ENCODE measurements around the gene KATNAL1. TPM values are rescaled to one million over a fixed set of nuclear protein-coding genes. Genes with fewer than 3 reads are reported as not detected.

The KATNAL1 gene
- total RNA-seq, 4 donors from 2014 or later = 3.1 to 15.2 (median 4.2) TPM

GRCh38 chr13:30318026-30318425 is 10.7 kb upstream of the KATNAL1 start:
- intact Hi-C loops (cut with DNase I; ENCODE audit: low total_unique reads) = no loop called here
- no peak for DNase-seq (ENCODE audit: low spot score in 2 of 2)
- TF ChIP-seq POLR2A (IDR thresholded peaks at IDR 0.05) = no peak
- TF ChIP-seq, protein P1, sequence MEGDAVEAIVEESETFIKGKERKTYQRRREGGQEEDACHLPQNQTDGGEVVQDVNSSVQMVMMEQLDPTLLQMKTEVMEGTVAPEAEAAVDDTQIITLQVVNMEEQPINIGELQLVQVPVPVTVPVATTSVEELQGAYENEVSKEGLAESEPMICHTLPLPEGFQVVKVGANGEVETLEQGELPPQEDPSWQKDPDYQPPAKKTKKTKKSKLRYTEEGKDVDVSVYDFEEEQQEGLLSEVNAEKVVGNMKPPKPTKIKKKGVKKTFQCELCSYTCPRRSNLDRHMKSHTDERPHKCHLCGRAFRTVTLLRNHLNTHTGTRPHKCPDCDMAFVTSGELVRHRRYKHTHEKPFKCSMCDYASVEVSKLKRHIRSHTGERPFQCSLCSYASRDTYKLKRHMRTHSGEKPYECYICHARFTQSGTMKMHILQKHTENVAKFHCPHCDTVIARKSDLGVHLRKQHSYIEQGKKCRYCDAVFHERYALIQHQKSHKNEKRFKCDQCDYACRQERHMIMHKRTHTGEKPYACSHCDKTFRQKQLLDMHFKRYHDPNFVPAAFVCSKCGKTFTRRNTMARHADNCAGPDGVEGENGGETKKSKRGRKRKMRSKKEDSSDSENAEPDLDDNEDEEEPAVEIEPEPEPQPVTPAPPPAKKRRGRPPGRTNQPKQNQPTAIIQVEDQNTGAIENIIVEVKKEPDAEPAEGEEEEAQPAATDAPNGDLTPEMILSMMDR (IDR thresholded peaks at IDR 0.05) = no peak
- 47 to 65% methylated on average over 1 of the region's 1 CpG for WGBS, 2 donors
- no peak overlapping the region for H3K4me3 ChIP-seq (ENCODE audit: low read depth, poor library complexity, severe bottlenecking)

DNA sequence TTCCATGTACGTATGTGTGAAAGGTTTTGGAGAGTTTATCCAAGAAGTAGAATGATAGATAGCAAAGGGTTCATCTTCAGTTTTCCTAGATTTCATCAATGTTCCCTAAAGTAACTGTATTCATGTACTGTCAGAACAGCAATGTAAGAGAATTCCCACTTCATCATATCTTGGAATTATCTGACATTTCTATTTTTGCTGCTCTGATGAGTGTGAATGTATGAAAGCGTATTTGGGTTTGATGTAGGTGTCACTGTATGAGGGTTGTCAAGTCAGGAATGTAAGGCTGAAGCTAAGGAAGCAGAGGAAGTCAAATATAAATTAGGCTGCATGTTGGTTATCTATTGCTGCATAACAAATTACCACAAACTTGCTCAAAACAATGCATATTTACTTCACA is 7.2 kb upstream of the KATNAL1 start:
- intact Hi-C loops (cut with DNase I; ENCODE audit: low total_unique reads) = no loop called here
- TF ChIP-seq, protein P1 (IDR thresholded peaks at IDR 0.05) = no peak
- no peak for TF ChIP-seq POLR2A (IDR thresholded peaks at IDR 0.05)
- WGBS, 2 donors = 90 to 95% methylated on average over 2 of the region's 2 CpGs
- no peak overlapping the region for H3K4me3 ChIP-seq (ENCODE audit: low read depth, poor library complexity, severe bottlenecking)
- DNase-seq (ENCODE audit: low spot score in 2 of 2) = no peak

GRCh38 chr13:30314069-30314468 is 6.7 kb upstream of the KATNAL1 start:
- no peak for TF ChIP-seq POLR2A (IDR thresholded peaks at IDR 0.05)
- TF ChIP-seq, protein P1 (IDR thresholded peaks at IDR 0.05) = no peak
- H3K4me3 ChIP-seq (ENCODE audit: low read depth, poor library complexity, severe bottlenecking) = no peak overlapping the region
- 85 to 91% methylated on average over 2 of the region's 2 CpGs for WGBS, 2 donors
- DNase-seq (ENCODE audit: low spot score in 2 of 2) = no peak
- intact Hi-C loops (cut with DNase I; ENCODE audit: low total_unique reads) = no loop called here

- WGBS, 2 donors = 40 to 54% methylated on average over 3 of the region's 3 CpGs
- H3K4me3 ChIP-seq (ENCODE audit: low read depth, poor library complexity, severe bottlenecking) = no peak overlapping the region
- TF ChIP-seq, protein P1 (IDR thresholded peaks at IDR 0.05) = no peak
- TF ChIP-seq POLR2A (IDR thresholded peaks at IDR 0.05) = no peak
- DNase-seq (ENCODE audit: low spot score in 2 of 2) = no peak
- intact Hi-C loops (cut with DNase I; ENCODE audit: low total_unique reads) = no loop called here
Measured at GRCh38 chr13:30313311-30313710, 6.0 kb upstream of the KATNAL1 start.

GRCh38 chr13:30312904-30313303 is 5.6 kb upstream of the KATNAL1 start:
- WGBS, 2 donors = 18 to 44% methylated on average over 1 of the region's 1 CpG
- TF ChIP-seq, protein P1 (IDR thresholded peaks at IDR 0.05) = no peak
- no peak for TF ChIP-seq POLR2A (IDR thresholded peaks at IDR 0.05)
- DNase-seq (ENCODE audit: low spot score in 2 of 2) = no peak
- intact Hi-C loops (cut with DNase I; ENCODE audit: low total_unique reads) = no loop called here
- H3K4me3 ChIP-seq (ENCODE audit: low read depth, poor library complexity, severe bottlenecking) = no peak overlapping the region

DNA sequence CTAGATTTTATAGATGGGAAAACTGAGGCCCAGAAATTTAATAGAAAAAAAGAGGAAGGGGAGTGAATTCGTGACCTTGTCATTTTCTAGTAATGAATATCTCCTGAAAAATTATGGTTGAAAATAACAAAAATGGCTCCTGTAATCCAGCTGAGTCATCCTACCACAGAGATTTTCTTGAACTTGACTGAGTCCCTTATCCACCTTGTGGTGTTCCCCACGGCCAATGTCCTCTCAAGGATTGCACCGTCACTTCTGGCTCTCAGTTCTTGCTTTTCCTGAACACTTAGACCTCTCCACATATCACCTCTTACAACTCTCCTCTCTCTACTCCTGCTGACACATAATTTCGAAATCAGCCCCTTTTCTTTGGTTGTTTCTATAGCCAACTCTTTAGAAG is 1.2 kb upstream of the KATNAL1 start:
- TF ChIP-seq, protein P1 (IDR thresholded peaks at IDR 0.05) = no peak
- TF ChIP-seq POLR2A (IDR thresholded peaks at IDR 0.05) = no peak

More for the DNA sequence above, 1.2 kb upstream of the KATNAL1 start:
- WGBS, 2 donors = 62 to 67% methylated on average over 4 of the region's 4 CpGs
- intact Hi-C loops (cut with DNase I; ENCODE audit: low total_unique reads) = no loop called here
- no peak for DNase-seq (ENCODE audit: low spot score in 2 of 2)
- H3K4me3 ChIP-seq (ENCODE audit: low read depth, poor library complexity, severe bottlenecking) = no peak overlapping the region
